GM13977 (cell line): ENCODE results near the gene SRPX2.

Experiments
- DNase-seq: peaks from one replicate; pipeline ENCODE4 v3.0.0; 2012; ENCODE audit warnings: low spot score
- in situ Hi-C: fragments of 300-500 bp; cut with MboI; formaldehyde crosslinking; loops from one replicate; pipeline ENCODE4 v1.12.0; 2022; ENCODE audit warnings: low sequenced_read_pairs, low pct_unique_long_range_greater_than_20kb, mixed read lengths, inconsistent platforms; ENCODE audit not compliant: unreplicated experiment
- TF ChIP-seq, protein P1 (sequence below): IDR thresholded peaks from 2 replicates; pipeline ENCODE4 v1.5.1; 2012; ENCODE audit warnings: mild to moderate bottlenecking, control low read depth; ENCODE audit not compliant: insufficient read depth; ENCODE audit errors: extremely low read depth, missing control alignments

Gene SRPX2

DNA sequence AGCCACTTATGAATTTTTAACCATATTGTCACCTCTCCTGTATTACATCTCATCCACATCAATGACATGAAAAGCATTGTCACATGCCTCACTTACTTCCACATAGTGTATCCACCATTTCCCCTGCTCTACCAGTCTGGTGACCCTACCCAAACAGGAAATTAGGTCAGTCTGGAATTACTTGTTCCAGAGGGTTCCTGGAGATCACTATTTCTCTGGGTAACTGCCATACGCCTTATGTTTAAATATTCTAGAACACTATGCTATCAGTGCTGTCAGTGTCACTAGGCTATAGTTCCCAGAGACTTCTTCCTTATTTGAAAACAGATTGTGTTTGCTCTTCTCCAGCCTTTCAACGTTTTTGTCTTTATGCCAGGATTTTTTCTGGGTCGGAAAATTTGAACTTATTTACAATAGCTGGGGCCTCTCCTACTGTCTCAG, 15.0 kb downstream of the SRPX2 start:
- TF ChIP-seq, protein P1, sequence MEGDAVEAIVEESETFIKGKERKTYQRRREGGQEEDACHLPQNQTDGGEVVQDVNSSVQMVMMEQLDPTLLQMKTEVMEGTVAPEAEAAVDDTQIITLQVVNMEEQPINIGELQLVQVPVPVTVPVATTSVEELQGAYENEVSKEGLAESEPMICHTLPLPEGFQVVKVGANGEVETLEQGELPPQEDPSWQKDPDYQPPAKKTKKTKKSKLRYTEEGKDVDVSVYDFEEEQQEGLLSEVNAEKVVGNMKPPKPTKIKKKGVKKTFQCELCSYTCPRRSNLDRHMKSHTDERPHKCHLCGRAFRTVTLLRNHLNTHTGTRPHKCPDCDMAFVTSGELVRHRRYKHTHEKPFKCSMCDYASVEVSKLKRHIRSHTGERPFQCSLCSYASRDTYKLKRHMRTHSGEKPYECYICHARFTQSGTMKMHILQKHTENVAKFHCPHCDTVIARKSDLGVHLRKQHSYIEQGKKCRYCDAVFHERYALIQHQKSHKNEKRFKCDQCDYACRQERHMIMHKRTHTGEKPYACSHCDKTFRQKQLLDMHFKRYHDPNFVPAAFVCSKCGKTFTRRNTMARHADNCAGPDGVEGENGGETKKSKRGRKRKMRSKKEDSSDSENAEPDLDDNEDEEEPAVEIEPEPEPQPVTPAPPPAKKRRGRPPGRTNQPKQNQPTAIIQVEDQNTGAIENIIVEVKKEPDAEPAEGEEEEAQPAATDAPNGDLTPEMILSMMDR = no peak
- no peak for DNase-seq
- in situ Hi-C loops = no loop called here

DNA sequence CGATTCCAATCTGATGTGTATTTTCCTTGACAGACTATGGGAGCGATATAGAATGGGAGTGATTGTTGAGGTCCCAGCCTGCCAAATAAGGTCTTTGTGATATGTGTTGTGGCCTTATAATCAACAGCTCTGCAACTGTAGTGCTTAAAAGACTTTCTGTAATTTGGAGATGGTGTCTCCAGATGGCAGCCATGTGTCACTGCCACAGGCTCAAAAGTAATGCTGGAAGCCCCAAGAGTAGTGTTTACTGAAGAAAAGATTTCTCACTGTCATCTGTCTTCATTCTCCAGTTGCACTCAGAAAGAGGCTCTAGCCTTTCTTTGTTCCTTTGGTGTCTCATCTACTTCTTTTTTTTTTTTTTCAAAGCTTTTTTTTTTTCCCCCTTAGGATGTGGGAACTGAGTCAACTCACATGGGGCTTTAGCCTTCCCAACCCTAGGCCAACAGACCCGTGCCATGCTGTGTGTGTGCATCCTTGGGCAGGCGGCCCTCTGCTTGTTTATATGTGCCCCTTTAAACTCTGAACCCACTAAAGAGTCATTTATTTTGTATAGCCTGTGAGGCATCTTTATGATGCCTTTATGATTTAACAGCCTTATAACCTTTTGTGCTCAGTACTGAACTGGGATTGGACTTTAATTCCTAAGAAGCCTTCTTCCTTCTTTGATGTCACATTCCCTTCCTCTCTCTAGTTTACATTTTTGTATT, 15.6 kb downstream of the SRPX2 start:
- TF ChIP-seq, protein P1 = no peak
- DNase-seq = no peak
- in situ Hi-C loops = no loop called here

DNA sequence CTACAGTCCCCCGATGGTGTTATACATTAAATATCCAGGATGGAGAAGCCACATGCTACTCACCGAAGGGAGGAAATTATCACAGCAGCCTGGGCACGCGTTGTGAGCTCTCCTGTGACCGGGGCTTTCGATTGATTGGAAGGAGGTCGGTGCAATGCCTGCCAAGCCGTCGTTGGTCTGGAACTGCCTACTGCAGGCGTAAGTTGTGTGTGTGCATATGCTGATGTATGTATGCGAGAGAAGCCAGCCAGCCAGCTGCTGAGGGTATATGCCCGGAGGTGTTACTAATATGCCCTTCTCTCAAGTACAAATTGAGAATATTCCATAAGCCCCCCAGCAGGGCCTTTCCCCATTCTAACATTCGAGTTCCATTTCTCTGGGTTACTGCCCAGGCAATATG, 18.2 kb downstream of the SRPX2 start:
- no peak for DNase-seq
- TF ChIP-seq, protein P1 = no peak
- in situ Hi-C loops = no loop called here

DNA sequence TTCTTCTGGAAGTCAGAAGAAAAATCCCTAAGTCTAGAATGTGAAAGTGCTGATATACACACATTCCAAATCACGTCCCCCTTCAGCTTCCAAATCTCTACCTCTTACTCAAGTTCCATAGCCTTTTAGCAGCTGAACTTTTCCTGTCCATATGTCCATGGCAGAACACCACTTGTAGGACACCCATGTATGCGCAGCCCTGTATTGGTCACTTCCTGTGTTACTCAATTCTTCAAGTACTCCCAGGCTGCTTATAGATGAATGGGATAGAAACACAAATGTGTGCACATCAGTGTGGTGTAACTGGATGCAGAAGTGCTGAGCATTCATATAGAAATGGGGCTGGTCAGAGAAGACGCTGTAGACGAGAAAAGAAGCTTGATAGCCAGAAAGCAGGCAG, 18.8 kb downstream of the SRPX2 start:
- no peak for DNase-seq
- TF ChIP-seq, protein P1 = no peak
- in situ Hi-C loops = no loop called here

DNA sequence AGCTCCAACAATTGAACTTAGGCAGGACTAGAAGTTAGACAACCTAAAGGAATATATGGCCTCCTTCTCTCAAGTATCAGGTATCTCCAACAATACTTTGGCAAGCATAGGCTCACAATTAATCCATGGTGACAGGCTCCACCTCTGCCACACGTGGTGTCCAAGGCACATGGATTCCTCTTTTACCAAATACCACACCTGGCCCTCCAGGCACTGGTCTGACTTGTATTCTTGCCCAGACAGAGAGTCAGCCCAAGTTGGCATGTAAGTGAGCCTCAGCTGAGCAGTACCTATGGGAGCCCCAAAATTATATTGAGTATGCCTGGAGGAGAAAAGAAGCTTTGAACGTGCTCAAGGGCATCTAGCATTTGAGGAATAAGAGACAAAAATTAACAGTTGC, 19.6 kb downstream of the SRPX2 start:
- TF ChIP-seq, protein P1 = no peak
- DNase-seq = no peak

DNA sequence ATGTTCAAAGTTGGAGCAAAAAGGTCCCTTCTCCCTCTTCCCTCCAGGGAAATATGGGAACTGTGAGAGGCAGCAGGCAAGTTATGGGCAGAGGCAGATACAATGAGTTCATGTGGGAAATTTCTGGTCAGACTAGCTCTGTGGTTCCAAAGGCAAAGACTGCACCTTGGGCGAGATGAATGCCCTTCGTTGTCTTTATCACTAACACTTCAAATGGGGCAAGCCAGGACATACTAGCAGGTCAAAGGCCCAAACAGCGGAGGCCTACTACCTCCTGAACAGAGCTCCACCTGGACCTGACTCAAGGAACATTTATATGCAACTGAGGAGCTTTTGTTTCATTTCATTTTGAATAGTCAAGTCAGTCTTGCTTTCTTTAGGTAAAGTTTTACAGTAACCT, 29.0 kb downstream of the SRPX2 start:
- no peak for DNase-seq
- TF ChIP-seq, protein P1 = no peak
- in situ Hi-C loops = no loop called here

More for the DNA sequence above, 19.6 kb downstream of the SRPX2 start:
- in situ Hi-C loops = no loop called here

DNA sequence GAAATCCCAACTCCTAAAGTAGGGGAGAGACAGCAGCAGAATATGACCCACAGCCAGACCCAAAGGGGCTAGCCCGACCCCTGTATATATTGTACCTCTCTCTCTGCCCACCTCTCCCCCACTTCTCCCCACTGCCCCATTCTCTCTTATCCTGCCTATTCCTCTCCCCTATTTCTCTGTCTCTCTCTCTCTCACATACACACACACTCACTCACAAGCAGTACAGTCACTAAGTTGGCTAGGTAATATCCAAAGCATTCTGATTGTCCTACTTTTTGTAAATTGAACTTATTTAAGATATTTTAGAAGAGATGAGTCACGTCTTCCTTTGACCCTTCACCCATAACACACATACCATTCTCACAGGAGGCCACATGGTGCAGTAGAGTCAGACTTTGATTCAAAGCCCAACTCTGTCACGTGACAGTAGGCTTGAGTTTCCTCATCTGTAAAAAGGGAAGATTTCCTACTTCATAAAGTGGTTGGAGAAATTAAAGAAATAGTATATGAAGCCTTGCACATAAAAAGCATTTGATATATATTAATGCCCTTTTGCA, 29.5 kb downstream of the SRPX2 start:
- DNase-seq = no peak
- in situ Hi-C loops = no loop called here
- TF ChIP-seq, protein P1 = no peak
